K562 (cell line): ENCODE measurements around the gene NES. TPM values are rescaled to one million over a fixed set of nuclear protein-coding genes. Genes with fewer than 3 reads are reported as not detected.

Experiments
- ARNT ChIP-seq, 2 experiments: fragments of 450-650 bp; IDR thresholded peaks; 2 replicates each; pipeline ENCODE4 v1.6.1; 2016; ENCODE audit warnings: mild to moderate bottlenecking in 1 of 2
- ATF7 ChIP-seq: fragments of 450-650 bp; IDR thresholded peaks from 2 replicates; pipeline ENCODE4 v1.7.1; 2014; ENCODE audit warnings: mild to moderate bottlenecking, moderate library complexity
- BRCA1 ChIP-seq, 2 experiments: fragments of 450-650 bp in 1 of 2; sonication (generic) in 1 of 2; formaldehyde crosslinking in 1 of 2; IDR thresholded peaks; 2 replicates each; pipeline versions ENCODE4 v1.5.0 to v1.6.1; 2017 to 2020; ENCODE audit warnings: mild to moderate bottlenecking in 1 of 2, missing genetic modification reagents in 1 of 2
- GABPB1 ChIP-seq: sonication (generic); formaldehyde crosslinking; IDR thresholded peaks from 2 replicates; pipeline ENCODE4 v1.8.0; 2022; ENCODE audit warnings: mild to moderate bottlenecking, missing genetic modification reagents
- HMGXB4 ChIP-seq: sonication (generic); formaldehyde crosslinking; IDR thresholded peaks from 2 replicates; pipeline ENCODE4 v1.8.1; 2023; ENCODE audit warnings: mild to moderate bottlenecking, missing genetic modification reagents
- HOMEZ ChIP-seq: fragments of 250-450 bp; sonication (Bioruptor Pico); IDR thresholded peaks from 2 replicates; pipeline ENCODE4 v1.4.0; 2020; ENCODE audit warnings: mild to moderate bottlenecking, moderate library complexity
- KDM2B ChIP-seq: fragments of 250-450 bp; sonication (Bioruptor Pico); IDR thresholded peaks from 2 replicates; pipeline ENCODE4 v1.8.0; 2021; ENCODE audit warnings: mild to moderate bottlenecking, moderate library complexity
- MYNN ChIP-seq, 2 experiments: sonication (generic); formaldehyde crosslinking in 1 of 2; IDR thresholded peaks; 2 replicates each; pipeline versions ENCODE4 v1.5.0 to v1.6.1; 2016 to 2020; ENCODE audit warnings: antibody characterized with exemption in 1 of 2, missing genetic modification reagents in 1 of 2
- NEUROD1 ChIP-seq: fragments of 150-350 bp; IDR thresholded peaks from 2 replicates; pipeline ENCODE4 v1.6.1; 2014; ENCODE audit warnings: borderline replicate concordance, low read length, low read depth; ENCODE audit not compliant: partially characterized antibody
- NRF1 ChIP-seq, 2 experiments: fragments of 450-650 bp; IDR thresholded peaks in 1 of 2; conservative IDR thresholded peaks in 1 of 2; 2 replicates each; pipeline ENCODE4 v1.6.1; 2014; ENCODE audit warnings: mild to moderate bottlenecking in 2 of 2
- PHF21A ChIP-seq: fragments of 450-650 bp; IDR thresholded peaks from 2 replicates; pipeline ENCODE4 v1.6.1; 2017; ENCODE audit warnings: low read depth, borderline replicate concordance
- PTBP1 ChIP-seq: fragments of 200-400 bp; formaldehyde crosslinking; IDR thresholded peaks from 2 replicates; pipeline ENCODE4 v1.6.1; 2017; ENCODE audit warnings: low read depth, low read length
- RCOR1 ChIP-seq, 2 experiments: IDR thresholded peaks; 2 replicates each; pipeline ENCODE4 v1.6.1; 2012; ENCODE audit warnings: low read depth in 2 of 2, low read length in 2 of 2, borderline replicate concordance in 1 of 2, improper control_type of control experiment in 1 of 2
- SP1 ChIP-seq: sonication (generic); formaldehyde crosslinking; IDR thresholded peaks from 2 replicates; pipeline ENCODE4 v1.8.1; 2022; ENCODE audit warnings: mild to moderate bottlenecking, missing genetic modification reagents
- TEAD4 ChIP-seq, 2 experiments: sonication (generic) in 1 of 2; formaldehyde crosslinking in 1 of 2; IDR thresholded peaks; 2 replicates each; pipeline versions ENCODE4 v1.6.1 to v1.8.0; 2012 to 2022; ENCODE audit warnings: borderline replicate concordance in 1 of 2, inconsistent platforms in 1 of 2, low read length in 1 of 2, mild to moderate bottlenecking in 1 of 2, missing genetic modification reagents in 1 of 2
- YBX1 ChIP-seq: fragments of 450-650 bp; IDR thresholded peaks from 2 replicates; pipeline ENCODE4 v1.7.1; 2016; ENCODE audit warnings: mild to moderate bottlenecking
- ZNF263 ChIP-seq: sonication (generic); formaldehyde crosslinking; IDR thresholded peaks from 2 replicates; pipeline ENCODE4 v1.8.0; 2022; ENCODE audit warnings: mild to moderate bottlenecking, missing genetic modification reagents, borderline replicate concordance
- ZNF445 ChIP-seq: fragments of 250-450 bp; sonication (Bioruptor Pico); IDR thresholded peaks from 2 replicates; pipeline ENCODE4 v1.4.0; 2020; ENCODE audit warnings: low read depth, mild to moderate bottlenecking, moderate library complexity
- ZNF592 ChIP-seq: fragments of 450-650 bp; IDR thresholded peaks from 2 replicates; pipeline ENCODE4 v1.6.1; 2017; ENCODE audit warnings: antibody characterized with exemption, mild to moderate bottlenecking
- polyA plus RNA-seq, 8 experiments: library from polyadenylated mRNA; depleted of rRNA in 4 of 8; stranded (reverse) in 5 of 8; unstranded in 3 of 8; fragments of >200 nt; fragmentation: Nextera tagmentation in 2 of 8; fragmentation: Illumina TruSeq in 1 of 8; extraction: Ambion mirVana in 2 of 8; extraction: Trizol in 1 of 8; gene quantifications; 2 replicates each; pipeline versions ENCODE4 v1.2.1 to v1.2.3, GENCODE V29; 2011 to 2014; ENCODE audit warnings: inconsistent platforms in 1 of 8, missing spikeins in 1 of 8
- total RNA-seq, 7 experiments: library from RNA; depleted of rRNA in 6 of 7; stranded (reverse); fragments of >200 nt in 6 of 7; fragmentation: Illumina TruSeq in 2 of 7; extraction: Trizol in 2 of 7; gene quantifications; 2 replicates each; pipeline versions ENCODE4 v1.2.1 to v1.2.3, GENCODE V29; 2011 to 2021; ENCODE audit warnings: low replicate concordance in 1 of 7

Gene NES
- total and polyA plus RNA-seq, 9 of the 15 experiments (the other 6 are each of a cell fraction or from before 2014, with no cell fraction given) = 0.10 to 8.6 (median 4.2) TPM

- TF ChIP-seq TEAD4 (IDR thresholded peaks at IDR 0.05; ENCODE audit: low read length) (no peak), TEAD4 (CRISPR knock-in tag; IDR thresholded peaks at IDR 0.05; ENCODE audit: borderline replicate concordance) (no peak), BRCA1 (IDR thresholded peaks at IDR 0.05) (no peak), BRCA1 (CRISPR knock-in tag; IDR thresholded peaks at IDR 0.05) (no peak), SP1 (CRISPR knock-in tag) (peak; percentile 64), ZNF263 (CRISPR knock-in tag) (peak; percentile 40; the same call in 1 of the 2 replicates), ATF7 (peak; percentile 52; the same call in 1 of the 2 replicates), NEUROD1 (peak; percentile 6), HMGXB4 (0 out of 2 replicates have a peak, but pooled peaks have one; percentile 42), MYNN (IDR thresholded peaks at IDR 0.05) (peak; percentile 63; the same call in 1 of the 2 replicates), MYNN (CRISPR knock-in tag; IDR thresholded peaks at IDR 0.05) (no peak), GABPB1 (CRISPR knock-in tag) (peak; percentile 73), NRF1 (conservative IDR thresholded peaks at IDR 0.05 in 1 of 2, IDR thresholded peaks at IDR 0.05 in 1 of 2) (peak; percentile 54 to 64), PHF21A (peak; percentile 34; the same call in 1 of the 2 replicates), HOMEZ (CRISPR knock-in tag) (no peak), KDM2B (CRISPR knock-in tag) (no peak), RCOR1 (IDR thresholded peaks at IDR 0.05; ENCODE audit: borderline replicate concordance in 1 of 2, low read depth in 2 of 2, low read length in 2 of 2) (peak in 1 of 2 experiments; percentile 68; a peak in 2 of 4 replicates), ARNT (IDR thresholded peaks at IDR 0.05) (peak in 1 of 2 experiments; percentile 21; a peak in 1 of 4 replicates), ZNF592 (peak; percentile 10; the same call in 1 of the 2 replicates), ZNF445 (CRISPR knock-in tag) (no peak), PTBP1 (no peak), YBX1 (no peak)
These were observed 12.1 kb upstream of the NES start (continued) for GRCh38 chr1:156689035-156689952.
